HL-60 (cell line): ENCODE data around the gene ACAD8.

Experiments
- GABPA ChIP-seq: IDR thresholded peaks from 2 replicates; pipeline ENCODE4 v1.6.1; 2012; ENCODE audit warnings: low read depth
- POLR2AphosphoS5 ChIP-seq: IDR thresholded peaks from 2 replicates; pipeline ENCODE4 v1.6.1; 2012; ENCODE audit warnings: low read depth
- SPI1 ChIP-seq: IDR thresholded peaks from 2 replicates; pipeline ENCODE4 v1.6.1; 2012; ENCODE audit warnings: low read depth, mild to moderate bottlenecking, borderline replicate concordance
- TF ChIP-seq, protein P1 (sequence below): IDR thresholded peaks from one replicate; pipeline ENCODE4 v1.5.1; 2011; ENCODE audit warnings: low read length, control low read depth, inconsistent platforms; ENCODE audit not compliant: insufficient read depth
- TF ChIP-seq, protein P2 (sequence below): IDR thresholded peaks from 2 replicates; pipeline ENCODE4 v1.6.1; 2012; ENCODE audit warnings: low read depth; ENCODE audit not compliant: insufficient replicate concordance

DNA sequence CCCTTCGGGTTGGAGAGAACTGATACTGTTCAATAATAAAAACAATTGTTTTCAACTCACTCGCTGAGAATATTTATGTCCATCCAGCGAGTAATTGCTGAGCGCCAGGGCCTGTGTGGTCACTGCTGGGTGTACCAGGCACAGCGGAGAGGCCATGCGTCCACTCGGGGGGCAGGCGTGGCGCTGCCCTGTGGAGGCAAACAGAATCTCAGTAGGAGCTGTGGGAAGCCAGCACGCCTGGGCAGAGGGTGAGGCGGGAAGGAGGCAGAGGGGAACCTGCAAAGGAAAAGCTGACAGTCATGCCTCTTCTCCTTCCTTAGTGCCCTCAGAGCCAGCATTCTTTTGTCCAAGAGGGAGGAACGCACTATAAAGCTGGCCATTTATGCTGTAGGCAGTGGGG lies 34.2 kb downstream of the ACAD8 start:
- TF ChIP-seq, protein P1, sequence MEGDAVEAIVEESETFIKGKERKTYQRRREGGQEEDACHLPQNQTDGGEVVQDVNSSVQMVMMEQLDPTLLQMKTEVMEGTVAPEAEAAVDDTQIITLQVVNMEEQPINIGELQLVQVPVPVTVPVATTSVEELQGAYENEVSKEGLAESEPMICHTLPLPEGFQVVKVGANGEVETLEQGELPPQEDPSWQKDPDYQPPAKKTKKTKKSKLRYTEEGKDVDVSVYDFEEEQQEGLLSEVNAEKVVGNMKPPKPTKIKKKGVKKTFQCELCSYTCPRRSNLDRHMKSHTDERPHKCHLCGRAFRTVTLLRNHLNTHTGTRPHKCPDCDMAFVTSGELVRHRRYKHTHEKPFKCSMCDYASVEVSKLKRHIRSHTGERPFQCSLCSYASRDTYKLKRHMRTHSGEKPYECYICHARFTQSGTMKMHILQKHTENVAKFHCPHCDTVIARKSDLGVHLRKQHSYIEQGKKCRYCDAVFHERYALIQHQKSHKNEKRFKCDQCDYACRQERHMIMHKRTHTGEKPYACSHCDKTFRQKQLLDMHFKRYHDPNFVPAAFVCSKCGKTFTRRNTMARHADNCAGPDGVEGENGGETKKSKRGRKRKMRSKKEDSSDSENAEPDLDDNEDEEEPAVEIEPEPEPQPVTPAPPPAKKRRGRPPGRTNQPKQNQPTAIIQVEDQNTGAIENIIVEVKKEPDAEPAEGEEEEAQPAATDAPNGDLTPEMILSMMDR, result no peak
- TF ChIP-seq GABPA, result no peak
- TF ChIP-seq POLR2AphosphoS5, result no peak
- TF ChIP-seq, protein P2, sequence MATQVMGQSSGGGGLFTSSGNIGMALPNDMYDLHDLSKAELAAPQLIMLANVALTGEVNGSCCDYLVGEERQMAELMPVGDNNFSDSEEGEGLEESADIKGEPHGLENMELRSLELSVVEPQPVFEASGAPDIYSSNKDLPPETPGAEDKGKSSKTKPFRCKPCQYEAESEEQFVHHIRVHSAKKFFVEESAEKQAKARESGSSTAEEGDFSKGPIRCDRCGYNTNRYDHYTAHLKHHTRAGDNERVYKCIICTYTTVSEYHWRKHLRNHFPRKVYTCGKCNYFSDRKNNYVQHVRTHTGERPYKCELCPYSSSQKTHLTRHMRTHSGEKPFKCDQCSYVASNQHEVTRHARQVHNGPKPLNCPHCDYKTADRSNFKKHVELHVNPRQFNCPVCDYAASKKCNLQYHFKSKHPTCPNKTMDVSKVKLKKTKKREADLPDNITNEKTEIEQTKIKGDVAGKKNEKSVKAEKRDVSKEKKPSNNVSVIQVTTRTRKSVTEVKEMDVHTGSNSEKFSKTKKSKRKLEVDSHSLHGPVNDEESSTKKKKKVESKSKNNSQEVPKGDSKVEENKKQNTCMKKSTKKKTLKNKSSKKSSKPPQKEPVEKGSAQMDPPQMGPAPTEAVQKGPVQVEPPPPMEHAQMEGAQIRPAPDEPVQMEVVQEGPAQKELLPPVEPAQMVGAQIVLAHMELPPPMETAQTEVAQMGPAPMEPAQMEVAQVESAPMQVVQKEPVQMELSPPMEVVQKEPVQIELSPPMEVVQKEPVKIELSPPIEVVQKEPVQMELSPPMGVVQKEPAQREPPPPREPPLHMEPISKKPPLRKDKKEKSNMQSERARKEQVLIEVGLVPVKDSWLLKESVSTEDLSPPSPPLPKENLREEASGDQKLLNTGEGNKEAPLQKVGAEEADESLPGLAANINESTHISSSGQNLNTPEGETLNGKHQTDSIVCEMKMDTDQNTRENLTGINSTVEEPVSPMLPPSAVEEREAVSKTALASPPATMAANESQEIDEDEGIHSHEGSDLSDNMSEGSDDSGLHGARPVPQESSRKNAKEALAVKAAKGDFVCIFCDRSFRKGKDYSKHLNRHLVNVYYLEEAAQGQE, result no peak
- no peak for TF ChIP-seq SPI1
